WTC11 (cell line): ENCODE measurements around the gene SPATS2.

Experiments used
- ATF2 ChIP-seq: sonication (generic); formaldehyde crosslinking; IDR thresholded peaks from 2 replicates; pipeline ENCODE4 v1.8.1; 2022; ENCODE audit warnings: low read depth, missing genetic modification reagents, borderline replicate concordance
- CTCF ChIP-seq: fragments of 200-600 bp; IDR thresholded peaks from 2 replicates; pipeline ENCODE4 v1.8.0; 2022; ENCODE audit warnings: antibody characterized with exemption
- ELF4 ChIP-seq: sonication (generic); formaldehyde crosslinking; IDR thresholded peaks from 2 replicates; pipeline ENCODE4 v1.8.1; 2022; ENCODE audit warnings: low read depth, mild to moderate bottlenecking, moderate library complexity, missing genetic modification reagents
- MLX ChIP-seq: sonication (generic); formaldehyde crosslinking; IDR thresholded peaks from 2 replicates; pipeline ENCODE4 v1.8.1; 2023; ENCODE audit warnings: mild to moderate bottlenecking, missing genetic modification reagents, moderate library complexity
- TCF7 ChIP-seq: sonication (generic); formaldehyde crosslinking; IDR thresholded peaks from 2 replicates; pipeline ENCODE4 v1.8.0; 2022; ENCODE audit warnings: mild to moderate bottlenecking, low read depth, missing genetic modification reagents, moderate library complexity
- ZBTB43 ChIP-seq: sonication (generic); formaldehyde crosslinking; IDR thresholded peaks from 2 replicates; pipeline ENCODE4 v1.8.1; 2023; ENCODE audit warnings: mild to moderate bottlenecking, missing genetic modification reagents
- ZNF512 ChIP-seq: sonication (generic); formaldehyde crosslinking; IDR thresholded peaks from 2 replicates; pipeline ENCODE4 v1.8.1; 2022; ENCODE audit warnings: missing genetic modification reagents, borderline replicate concordance

GRCh38 chr12:49550693-49551252 lies 183.5 kb downstream of the SPATS2 start:
- TF ChIP-seq TCF7 (no peak), CTCF (no peak), ZBTB43 (CRISPR knock-in tag) (no peak), ATF2 (CRISPR knock-in tag) (no peak), ELF4 (CRISPR knock-in tag) (no peak), MLX (no peak), ZNF512 (CRISPR knock-in tag) (no peak)
